ENCODE results near the gene ADI1.

Gene ADI1

DNA sequence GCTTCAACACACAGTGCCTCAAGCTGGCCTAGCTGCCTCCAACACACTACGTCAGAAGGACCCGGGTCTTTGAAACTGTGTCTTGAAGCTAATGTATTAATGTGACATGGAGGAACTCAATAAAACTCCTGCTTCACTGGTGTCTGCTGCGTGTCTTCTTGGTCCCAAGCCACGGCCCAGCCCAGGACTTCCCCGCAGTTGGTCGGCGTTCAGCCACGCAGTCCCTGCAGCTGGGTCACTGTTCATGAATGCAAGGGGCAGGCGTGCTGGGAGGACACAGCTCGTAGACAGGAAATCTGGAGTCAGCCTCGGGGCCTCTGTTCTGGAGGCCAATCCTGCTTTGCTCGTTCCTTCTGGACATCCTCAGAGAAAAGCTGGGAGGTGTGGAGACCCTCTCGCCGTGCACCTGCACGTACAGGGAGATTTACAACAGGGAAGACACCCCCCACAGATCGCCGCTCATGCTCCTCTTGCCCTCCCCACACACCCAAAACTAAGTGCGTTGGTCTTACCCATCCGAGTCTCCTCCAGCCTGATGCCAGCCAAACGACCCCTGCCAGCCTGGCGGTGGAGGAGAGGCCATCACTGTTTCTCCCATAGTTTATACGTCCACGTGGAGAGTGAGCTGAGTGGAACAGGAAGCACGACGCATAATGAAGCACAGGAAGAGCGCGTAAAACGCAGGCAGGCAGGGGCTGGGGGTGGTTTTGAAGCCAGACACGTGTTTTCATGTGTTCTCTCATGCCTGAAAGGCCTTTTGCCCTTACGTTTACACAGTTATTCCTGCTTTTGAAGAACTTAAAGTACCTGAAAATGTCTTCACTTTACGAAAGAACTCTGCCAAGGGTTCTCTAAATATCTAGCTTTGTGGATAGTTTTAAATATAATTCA, 39.7 kb downstream of the ADI1 start:
- DNase-seq: no peak

DNA sequence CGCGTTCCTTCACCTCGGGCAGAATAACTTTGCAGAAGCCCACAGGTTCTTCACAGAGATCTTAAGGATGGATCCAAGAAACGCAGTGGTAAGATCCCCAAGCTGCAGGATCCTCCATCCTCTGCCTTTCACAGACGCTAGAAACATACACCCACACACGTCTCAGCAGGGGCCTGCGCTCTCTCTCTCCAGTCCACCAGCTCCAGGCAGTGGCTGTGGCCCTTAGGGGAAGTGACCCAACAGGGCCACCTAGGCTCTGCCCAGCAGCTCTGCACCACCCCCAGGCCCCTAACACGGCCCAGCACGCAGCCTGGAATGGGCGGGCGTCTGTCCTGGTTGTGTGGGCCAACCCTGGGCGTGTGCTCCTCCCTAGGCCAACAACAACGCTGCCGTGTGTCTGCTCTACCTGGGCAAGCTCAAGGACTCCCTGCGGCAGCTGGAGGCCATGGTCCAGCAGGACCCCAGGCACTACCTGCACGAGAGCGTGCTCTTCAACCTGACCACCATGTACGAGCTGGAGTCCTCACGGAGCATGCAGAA, 40.4 kb downstream of the ADI1 start:
- no peak for DNase-seq

DNA sequence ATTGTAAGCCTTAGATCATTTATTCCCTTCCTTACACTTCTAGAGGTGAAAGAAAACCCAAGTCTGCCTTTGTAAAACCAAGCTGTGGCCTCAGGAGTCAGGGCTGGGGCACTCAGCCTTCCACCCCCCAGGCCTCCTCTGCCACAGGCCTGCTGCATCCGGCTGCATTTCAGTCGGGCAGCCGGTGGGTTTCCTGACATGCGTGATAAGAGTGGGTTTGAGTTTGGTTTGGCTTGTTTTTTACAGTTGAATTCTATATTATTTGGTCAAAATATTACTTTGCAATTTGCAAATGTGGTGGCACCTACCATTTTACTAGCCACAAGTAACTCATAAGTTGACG, 42.4 kb downstream of the ADI1 start:
- DNase-seq: peak; percentile 7

DNA sequence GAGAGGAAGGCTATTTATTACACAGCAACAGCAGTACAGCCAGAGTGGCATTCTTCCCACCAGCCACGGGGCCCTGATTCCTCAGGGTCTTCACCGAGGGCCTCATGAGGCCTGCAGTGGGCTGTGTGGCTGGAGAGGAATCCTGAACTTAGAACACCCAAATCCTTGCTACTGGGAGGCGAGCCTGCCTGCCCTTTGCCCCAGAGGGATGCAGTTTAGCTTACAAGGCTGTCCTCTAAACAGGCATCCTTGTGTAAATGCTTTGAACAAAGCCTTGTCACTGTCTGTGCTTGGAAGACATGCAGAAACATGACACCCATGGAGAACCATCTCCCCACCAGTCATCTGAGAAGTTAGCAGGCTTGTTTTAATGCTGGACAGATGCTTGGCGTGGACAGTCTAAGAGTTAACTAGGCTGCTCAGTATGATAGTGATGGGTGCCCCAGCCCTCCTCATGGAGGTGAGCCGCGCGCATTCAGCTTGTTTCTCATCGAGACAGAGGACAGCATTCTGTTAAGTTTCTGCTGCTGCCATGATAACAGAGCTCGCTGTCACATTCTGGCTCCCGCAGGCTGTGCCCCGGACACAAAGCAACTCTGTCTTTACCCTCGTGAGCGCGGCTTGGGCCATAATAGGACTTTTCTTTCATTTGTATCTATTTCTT, 42.9 kb downstream of the ADI1 start:
- DNase-seq: no peak

DNA sequence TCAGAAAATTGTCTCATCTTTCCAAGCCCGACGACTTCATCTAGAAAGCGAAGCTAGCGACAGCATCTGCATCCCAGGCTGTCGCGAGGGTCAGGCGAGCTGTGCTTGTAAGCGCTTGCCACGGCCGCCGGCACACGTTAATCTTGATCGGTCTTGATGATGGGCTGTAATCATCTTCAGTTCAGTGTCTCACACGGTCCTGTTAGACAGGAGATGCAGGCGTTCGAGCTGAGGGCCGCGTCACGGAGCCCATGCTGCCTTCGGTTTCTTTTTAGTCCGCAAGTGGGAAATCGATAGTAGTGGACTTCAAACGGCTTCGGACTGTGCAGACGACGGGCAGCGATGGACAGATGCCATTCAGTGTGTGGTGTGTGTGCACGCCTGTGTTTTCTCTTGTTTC, 43.6 kb downstream of the ADI1 start:
- DNase-seq: no peak

DNA sequence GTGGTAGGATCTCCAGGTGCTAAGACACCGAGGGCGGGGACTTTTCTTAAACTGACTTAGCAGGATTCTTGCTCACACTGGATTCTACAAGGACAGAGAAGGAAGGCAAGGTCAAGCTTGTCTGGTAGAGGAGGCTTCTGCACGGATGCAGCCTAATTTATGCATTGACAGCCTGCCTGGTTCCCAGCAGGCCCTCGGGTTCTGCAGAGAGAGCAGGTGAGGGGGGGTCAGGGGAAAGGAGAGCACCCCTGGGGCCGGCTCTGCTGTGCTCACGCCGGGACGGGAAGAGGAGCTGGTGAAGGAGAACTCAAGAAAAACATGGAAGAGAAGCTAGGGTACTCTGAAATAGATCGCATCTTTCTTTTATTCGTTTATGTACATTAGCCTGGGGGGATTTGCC, 46.4 kb downstream of the ADI1 start:
- DNase-seq: no peak

DNA sequence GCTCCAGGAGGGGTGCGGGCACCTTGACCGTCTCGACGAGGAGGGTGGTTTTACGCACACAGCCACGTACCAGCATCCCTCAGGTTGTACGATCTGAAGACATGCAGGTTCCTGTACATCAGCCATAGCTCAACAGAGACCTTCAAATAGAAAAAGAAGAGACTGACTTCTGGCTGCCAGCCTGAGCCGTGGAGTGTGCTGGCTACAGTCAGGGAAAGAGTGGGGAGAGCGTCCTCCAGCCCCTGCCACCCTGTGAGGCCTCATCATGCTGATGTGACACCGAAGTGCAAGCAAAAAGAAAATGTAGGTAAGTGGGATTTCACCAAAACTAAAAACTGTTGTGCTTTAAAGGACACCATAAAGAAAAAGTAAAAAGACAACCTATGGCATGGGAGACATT, 47.0 kb downstream of the ADI1 start:
- no peak for DNase-seq

DNA sequence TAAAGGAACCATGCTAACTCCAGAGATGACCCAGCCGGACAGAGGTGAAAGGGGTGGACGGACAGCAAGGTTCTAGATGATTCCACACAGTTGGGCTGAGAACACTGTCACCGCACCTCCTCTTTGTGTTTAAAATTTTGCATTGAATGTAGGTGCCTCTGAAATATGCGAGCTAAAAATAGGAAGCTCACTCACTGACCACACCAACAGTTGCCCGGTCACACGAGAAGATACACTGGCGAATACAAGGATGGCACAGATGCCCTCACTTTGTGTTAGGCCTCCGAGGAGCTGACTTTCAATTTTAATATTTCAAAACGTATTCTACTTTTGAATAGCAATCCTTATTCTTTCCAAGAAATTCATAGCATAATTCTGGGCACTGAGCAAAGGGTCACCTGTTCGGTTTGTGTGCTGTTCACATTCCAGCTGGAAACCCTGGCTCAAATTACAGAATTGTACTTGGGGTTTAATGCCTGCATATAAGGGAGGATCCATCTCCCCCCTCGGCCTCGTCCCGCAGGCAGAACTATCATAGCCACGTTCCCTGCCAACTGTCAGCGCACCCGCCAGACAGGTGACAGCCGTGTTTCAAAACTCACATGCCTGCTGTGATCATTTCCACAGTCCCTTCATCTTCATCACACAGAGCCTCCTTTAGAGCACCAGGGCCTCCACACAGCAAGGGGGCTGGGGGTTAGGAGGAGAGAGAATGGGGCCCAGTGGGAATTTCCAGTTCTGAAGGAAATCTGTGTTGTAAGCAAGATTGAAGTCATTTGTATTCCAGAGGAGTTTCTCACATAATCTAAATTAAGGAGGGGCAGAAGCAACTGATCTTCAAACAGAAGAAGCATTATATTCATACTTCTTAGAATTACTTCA, 48.2 kb downstream of the ADI1 start:
- no peak for DNase-seq

DNA sequence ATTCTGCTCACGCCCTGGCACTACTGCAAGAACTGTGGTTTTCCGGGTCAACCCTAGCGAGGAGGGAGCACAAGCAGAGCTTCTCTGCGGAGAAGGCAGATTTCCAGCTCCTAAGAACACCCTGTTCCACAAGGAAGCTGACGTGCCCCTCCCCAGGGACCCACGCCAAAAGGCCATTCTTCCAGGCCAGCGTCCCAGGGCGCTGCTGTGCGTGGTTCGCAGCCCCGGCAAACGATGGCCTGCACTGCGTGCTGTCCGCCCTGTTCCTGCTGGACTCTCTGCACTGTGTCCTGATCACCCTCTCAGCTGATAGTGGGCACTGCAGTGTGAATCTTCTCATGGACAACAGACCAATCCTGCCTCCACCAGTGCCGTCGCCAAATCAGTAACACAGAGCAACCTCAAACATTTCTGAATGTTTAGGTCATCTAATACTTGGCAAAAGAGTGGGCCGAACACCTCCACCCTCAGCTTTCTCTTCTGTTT, 49.1 kb downstream of the ADI1 start:
- DNase-seq: no peak

DNA sequence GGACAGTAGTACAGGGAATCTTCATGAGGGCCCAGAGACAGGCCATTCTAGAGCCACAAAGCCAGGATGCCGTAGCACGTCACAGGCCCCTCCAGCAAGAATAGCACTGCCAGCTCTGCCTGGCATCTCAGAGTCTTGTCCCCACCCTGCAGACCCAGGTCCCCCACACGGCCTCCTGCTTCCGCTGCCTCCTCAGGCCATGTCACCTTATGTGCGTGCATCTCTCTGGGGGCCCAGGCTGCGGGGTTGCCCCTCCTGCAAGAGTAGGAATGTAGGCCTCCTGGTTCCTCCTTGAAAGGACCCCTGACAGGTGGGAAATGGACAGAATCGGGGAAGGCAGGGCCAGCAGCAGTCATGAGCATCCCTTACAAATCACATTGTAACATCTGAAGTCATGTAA, 49.8 kb downstream of the ADI1 start:
- DNase-seq: no peak

DNA sequence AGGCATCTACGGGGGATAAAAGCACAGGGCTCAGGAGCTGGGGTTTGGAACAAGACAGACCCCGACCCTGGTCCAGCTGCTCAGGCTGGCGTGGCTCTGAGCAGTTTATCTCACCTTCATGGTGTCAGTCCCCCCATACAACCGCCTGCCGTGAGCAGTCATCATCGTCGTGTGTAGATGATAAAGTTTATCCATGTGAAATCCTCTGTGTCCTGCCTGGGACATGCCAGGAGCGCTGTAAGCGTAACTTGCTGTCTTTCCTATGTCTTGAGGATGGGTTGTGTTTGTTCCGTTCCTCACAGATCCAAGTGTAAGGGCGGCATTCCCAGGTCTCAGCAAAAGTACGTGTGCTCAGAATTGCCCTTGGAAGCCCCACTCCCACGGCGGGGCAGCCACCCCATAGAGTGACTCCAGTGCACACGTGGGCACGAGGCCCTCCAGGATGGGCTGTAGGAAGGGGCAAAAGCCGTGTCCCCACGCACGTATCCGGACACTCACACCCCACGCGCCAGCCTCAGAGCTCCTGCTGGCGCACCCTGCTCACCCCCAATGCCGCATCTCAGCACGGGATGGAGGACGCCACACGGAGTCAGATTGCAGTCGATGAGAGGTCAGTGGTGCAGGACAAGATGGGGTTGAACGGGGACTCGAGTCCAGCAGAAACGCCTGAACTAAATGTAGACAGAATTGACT, 50.9 kb downstream of the ADI1 start:
- DNase-seq: no peak

DNA sequence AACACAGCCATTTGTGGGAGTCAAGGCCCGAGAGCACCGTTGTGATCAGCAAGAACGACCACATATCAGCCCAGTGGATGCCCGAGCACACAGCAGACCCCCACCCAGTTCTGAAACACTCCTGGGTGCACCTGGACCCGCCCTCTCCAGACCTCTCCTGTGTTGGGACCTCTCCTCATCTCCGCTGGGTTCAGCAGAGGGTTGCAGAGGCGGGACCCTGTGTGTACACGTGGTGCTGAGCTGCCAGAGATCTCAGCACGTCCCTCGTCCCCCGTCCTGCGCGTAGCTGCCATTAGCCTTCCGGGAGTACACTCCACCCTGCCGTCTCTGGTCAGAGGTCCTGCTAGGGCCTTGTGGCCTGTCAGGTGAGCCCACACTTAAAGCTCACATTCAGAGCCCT, 51.7 kb downstream of the ADI1 start:
- DNase-seq: no peak

DNA sequence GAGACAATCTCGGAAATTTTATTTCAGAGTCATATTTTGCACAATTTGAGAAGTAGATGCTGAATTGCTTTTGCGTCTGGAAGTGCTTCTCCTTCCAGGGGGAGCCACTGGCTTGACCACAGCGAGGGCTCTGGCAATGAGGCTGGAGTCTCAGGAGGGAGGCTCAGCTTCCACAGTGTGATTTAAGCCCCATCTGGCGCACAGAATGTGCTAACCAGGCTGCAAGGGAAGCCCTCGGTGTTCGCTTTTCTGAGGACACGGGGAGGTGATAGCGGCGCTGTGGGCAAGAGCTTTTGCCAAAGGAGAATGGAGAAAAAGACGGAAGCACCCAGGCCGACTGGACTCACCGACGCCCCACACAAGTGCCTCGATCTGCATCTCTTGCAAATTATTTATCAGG, 52.4 kb downstream of the ADI1 start:
- no peak for DNase-seq

DNA sequence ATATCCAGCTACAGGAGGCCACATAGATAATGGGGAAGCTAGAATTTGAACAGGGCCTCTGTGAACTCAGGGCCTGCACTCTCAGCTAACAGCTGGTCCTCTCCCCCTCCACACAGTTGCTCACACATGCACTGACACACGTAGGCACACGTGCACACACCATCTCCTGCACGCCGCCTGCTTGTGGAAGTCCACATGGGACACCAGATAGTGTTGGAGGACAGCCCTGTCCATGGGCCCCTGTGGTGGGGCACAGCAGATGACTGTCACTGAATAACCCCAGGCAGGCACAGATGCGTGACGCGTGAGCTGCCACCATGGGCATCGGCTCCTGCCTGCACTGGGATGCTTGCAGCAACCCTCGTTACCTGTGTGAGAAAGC, 52.9 kb downstream of the ADI1 start:
- DNase-seq: no peak

DNA sequence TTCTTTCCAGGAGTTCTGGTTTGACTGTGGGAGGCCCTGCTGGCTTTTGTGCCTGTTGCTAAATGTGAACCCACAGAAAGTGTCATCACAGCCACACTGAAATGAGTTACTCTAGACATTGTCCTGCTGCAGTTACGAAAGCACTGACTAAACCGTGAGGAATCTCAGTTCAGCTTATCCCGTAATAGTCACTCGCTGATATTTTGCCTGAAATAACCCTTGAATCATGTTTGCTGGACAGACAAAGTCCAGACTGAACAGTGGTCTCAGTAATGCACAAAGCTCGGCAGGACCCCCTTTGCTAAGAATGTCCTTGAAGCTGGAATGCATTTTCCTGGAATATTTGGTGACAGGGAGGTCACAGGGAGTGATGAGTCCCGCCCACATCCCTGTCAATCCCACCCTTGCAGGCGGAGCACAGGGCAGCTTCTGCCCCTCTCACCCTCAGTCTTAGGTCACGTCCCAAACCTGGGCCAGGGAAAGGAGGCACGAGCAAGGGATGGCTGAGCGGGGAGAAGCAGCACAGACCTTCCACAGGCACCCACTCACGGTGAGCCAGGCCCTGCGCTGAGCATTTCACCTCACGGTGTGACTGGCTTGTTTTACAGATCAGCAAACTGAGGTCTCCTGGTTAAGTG, 53.4 kb downstream of the ADI1 start:
- DNase-seq: no peak

DNA sequence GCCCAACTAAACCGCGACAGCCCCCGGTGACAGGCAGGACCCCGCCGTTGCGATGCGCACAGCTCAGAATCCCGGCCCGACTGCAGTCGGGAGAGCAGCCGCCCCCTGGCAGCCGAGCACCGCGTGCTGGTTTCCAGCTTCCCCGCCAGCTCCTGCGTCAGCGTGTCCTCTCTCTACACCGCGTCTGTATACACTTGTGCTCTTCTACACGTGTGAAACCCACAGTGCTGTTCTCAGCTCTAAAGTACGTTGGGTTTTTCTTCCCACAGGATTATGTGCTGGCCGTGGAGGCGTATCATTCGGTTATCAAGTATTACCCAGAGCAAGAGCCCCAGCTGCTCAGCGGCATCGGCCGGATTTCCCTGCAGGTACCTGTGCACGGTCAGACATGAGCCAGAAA, 54.0 kb downstream of the ADI1 start:
- no peak for DNase-seq

DNA sequence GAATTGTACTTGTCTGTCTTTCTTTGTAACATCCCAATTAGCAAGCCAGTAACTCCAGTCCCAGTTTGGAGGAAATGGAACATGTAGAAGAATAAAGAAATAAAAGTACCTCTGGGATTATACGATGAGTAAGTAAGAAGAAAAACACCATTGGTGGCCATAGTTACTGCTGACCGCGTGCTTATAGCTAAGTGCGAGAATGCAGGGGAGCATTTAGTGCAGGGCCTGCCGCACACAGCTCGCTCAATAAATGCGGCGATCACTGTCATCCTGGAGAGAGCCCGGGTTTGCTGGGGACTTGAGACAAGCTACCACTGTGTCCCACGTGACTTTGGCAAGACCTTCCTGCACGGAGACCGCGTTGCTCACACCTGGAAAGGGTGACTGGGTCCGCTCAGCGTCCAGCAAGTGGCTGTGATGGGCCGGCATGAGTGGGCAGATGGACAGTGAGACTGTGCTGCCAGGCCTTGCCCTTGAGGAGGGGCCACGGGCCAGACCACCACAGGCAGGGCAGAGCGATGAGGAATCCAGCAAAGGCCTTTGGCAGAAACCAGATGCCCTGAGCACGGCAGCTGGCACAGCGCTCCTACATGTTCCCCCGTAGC, 54.8 kb downstream of the ADI1 start:
- DNase-seq: no peak

DNA sequence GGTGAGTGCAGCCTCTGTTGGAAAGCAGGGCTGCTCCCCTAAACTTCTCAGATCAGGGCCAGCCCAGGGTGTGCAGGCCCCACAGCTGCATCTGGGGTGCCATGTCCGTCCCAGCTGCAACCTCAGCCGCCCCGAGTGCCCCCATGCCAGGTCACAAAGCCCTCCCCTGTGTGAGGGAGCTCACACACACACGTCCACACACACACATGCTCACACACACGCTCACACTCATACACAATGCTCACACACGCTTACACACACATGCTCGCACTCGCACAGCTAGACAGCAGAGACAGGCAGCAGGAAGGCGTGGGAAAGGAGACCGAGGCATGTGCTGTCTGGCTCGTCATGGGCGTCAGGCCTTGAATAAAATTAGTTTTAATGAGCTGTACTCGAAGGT, 55.4 kb downstream of the ADI1 start:
- DNase-seq: no peak

DNA sequence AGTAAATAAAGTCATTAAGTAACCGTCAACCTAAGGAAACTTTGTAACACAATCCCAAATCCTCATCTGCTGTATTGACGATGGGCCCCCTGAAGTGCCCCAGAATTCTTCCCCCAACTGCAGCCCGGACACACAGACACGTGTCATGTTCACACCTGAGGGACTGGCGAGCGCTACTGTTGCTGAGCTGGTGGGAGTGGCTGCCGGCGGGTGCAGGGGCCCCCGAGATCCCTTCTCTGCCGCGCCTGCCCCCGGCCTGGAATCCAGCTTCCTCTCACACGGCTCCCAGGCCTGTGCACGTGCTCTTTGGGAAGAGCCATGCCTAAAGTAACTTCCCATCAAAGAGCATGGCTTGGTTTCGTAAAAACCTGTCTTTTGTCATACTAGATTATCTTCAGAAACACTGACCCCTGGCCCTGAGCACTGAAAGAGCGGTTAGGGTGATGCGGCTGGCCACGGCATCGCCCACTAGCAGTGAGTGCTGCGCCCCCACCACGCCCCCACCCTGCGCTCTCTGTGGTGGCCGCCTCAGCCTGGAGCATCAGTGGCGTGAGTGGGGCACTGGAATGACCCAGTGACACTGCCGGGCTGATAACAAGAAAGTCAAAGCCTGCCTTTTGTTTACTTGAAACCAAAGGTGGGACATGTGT, 56.0 kb downstream of the ADI1 start:
- DNase-seq: no peak

DNA sequence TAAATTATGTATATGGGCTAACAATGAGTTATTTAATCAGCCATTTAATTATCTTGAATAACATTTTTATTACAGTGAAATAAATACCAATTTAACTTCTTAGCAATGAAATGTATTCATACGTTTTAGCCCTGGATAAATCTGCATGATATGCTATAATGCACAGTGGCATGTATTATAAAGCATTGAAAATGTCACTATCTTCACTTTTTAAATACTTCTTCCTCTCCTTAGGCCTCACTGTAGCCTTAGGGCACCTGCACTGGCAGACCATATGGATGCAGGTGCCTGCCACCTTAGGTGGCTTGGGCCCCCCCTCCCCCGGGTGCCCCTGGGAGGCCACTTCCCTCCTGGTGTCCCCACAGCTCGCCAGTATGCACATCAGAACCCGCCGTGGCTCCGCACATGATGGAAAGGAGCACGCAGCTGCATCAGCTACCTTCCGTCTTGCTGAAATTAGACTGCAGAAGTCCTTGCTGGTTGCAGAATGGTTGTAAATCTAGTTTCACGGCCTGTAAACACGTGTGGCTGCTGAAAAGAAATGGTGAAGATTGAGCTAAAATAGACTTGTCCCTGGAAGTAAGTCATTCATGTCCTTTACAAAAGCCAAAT, 56.7 kb downstream of the ADI1 start:
- no peak for DNase-seq

All from hematopoietic multipotent progenitor cell treated with erythropoietin and hydrocortisone succinate and interleukin-3 and kit ligand, for 6 days (in vitro differentiated cells).